ENCODE data around the gene FOXJ3.

DNA sequence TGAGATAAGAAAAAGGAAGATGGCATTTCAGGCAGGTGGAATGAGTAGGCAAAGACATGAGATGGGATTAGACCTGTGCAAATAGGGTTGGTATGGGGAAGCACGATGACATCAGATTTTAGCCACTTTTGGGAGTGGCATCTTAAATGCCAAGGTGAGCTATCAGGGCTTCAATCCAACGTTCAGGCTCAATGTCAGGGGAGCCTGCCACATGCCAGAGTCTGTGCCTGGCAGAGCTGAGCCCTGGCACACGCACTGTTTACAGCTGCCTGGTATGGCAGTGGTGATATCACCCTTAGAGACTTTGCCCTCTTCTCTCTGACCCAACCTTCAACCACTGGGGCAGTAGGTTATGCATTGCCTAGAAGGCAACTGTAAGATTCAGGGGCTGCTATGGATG, 182.9 kb downstream of the FOXJ3 start:
- TF ChIP-seq CTCF (conservative IDR thresholded peaks at IDR 0.05 in 1 of 2, IDR thresholded peaks at IDR 0.05 in 1 of 2; ENCODE audit: low read depth in 1 of 2, low read length in 2 of 2) (no peak), EZH2 (IDR thresholded peaks at IDR 0.05; ENCODE audit: low read length, missing control alignments) (no peak)
